H54 (cell line): ENCODE results near the gene ASPSCR1.
A peak's percentile ranks its signal among the peaks of the same experiment; 100 is the strongest.
"Not testable (repeated sequence)": the region's sequence is repeated elsewhere in the genome, so short reads cannot be mapped to it uniquely, and the experiment has no call there.

Experiments used
- DNase-seq: peaks from one replicate; pipeline ENCODE4 v3.0.0; 2011; ENCODE audit warnings: low spot score, mixed read lengths; ENCODE audit not compliant: insufficient read length
- FAIRE-seq: peaks from 3 replicates; lab custom pipeline; 2011; peaks lifted over from hg19 to GRCh38; lab: Jason Lieb, UNC
- POLR2A ChIP-seq: IDR thresholded peaks from 2 replicates; pipeline ENCODE4 v1.6.1; 2011; ENCODE audit warnings: low read depth, mild to moderate bottlenecking, low read length

ASPSCR1 gene

DNA sequence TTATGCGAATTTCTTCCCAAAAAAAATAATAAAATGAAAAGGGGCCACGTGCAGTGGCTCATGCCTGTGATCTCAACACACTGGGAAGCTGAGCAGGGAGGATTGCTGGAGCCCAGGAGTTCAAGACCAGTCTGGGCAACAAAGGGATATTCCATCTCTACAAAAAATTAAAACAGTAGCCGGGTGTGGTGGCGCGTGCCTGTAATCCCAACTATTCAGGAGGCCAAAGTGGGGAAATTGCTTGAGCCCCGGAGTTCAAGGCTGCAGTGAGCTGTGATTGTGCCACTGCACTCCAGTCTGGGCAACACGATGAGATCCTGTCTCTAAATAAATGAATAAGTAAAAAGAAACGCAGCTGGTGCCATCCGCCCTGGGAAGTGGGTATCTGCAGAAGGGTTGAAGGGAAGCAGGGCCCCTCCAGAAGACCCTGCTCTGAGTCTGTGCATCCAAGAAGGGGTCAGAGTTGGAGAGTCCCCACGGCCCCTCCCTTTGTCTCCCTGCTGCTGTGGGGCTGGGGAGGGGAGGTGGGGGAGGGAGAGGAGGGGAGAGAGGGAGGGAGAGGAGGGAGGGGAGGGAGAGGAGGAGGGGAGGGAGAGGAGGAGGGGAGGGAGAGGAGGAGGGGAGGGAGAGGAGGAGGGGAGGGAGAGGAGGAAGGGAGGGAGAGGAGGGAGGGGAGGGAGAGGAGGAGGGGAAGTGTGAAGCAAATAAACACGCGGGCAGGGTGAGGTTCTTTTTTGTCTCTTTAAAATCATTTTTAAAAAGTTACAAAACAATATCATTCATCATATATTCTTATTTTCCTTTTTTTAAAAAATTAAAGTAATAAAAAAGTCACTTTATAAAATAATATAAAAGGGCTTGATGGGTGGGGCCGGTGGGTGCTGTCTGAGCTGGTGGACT lies 25.4 kb upstream of the ASPSCR1 start:
- DNase-seq (no peak), FAIRE-seq (no peak)
- TF ChIP-seq POLR2A, result no peak

DNA sequence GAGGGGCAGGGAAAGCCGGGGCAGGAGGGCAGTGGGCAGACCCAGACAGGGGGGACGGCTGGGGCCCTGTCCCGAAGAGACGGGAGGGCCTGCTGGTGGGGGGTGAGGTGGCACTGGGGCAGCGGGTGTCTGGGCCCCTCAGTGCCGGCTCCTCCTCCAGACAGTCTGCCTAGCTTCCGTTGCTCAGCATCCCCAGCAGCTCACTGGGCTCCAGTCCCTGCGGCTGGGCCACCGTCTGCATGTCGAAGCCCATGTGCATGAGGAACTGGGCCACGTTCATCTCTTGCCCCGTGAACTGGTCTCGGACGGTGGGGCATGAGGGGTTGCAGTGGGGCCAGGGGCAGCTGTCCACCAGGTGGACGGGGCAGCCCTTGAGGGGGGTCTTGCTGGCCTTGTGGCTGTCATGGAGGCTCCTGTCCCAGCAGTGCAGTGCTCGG lies 24.6 kb upstream of the ASPSCR1 start:
- FAIRE-seq, result no peak
- no peak for TF ChIP-seq POLR2A

DNA sequence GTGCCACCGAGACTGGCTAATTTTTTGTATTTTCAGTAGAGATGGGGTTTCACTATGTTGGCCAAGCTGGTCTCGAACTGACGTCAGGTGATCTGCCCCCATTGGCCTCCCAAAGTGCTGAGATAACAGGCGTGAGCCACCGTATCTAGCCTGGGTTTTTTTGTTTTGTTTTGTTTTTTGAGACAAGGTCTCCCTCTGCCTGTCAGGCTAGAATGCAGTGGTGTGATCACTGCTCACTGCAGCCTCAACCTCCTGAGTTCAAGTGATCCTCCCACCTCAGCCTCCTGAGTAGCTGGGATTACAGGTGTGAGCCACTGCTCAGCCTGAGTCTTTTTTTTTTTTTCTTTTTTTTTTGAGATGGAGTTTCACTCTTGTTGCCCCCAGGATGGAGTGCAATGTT lies 24.0 kb upstream of the ASPSCR1 start:
- DNase-seq, FAIRE-seq: not testable (repeated sequence)

More for the DNA sequence above, 24.6 kb upstream of the ASPSCR1 start:
- no peak for DNase-seq

DNA sequence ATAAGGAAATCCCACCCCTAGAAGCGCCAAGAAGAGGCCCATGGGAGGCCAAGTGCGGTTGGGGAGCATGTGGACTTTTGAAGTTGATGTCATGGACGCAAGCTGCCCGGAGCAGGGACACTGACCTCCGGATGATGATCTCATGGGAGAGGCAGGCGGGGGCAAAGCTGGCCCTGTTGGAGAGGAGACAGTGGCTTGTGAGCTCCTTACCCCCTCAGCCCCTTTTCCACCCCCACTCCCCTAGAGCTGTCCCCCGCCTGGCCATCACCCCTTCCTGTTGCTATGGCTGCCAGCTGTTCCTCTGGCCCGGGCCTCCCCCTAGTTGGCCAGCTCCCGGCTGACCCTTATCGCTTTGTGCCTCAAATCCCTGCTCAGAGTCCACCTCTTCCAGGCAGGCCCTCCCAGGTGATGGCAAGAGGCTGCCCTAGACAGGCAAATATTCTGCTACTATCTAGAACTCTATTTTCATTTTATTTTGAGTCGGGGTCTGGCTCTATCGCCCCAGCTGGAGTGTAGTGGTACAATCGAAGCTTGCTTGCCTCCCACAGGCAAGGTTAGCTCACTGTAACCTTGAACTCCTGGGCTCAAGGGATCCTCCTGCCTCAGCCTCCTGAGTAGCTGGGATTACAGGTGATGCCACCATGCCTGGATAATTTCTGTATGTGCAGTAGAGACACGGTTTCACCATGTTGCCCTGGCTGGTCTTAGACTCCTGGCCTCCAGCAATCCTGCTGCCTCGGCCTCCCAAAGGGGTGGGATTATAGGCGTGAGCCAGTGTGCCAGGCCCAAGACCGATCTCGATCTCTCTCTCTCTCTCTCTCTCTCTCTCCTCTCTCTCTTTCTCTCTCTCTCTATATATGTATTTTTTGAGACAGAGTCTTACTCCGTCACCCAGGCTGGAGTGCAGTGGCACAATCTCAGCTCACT lies 23.0 kb upstream of the ASPSCR1 start:
- no peak for FAIRE-seq
- TF ChIP-seq POLR2A, result no peak
- DNase-seq, result no peak

DNA sequence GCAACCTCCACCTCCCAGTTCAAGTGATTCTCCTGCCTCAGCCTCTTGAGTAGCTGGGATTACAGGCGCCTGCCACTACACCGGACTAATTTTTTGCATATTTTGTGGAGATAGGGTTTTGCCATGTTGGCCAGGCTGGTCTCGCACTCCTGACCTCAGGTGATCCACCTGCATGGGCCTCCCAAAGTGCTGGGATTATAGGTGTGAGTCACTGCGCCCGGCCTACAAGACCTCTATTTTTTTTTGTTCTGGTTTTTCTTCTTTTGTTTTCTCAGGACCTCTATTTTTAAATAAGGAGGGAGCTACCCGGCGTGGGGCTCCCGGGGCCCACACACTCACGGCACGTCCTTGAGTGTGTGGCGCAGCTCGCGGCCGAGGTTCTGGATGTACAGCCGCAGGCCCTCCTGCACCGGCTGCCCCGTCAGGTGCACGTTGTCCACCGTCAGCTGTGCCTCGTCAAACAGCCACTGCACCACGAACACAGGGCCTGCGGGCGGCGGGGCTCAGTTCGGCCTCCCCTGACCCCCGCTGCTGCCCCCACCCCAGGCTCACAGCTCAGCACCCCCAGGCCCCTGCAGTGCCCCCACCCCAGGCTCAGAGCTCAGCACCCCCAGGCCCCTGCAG lies 22.3 kb upstream of the ASPSCR1 start:
- TF ChIP-seq POLR2A, result no peak
- FAIRE-seq (no peak), DNase-seq (no peak)

DNA sequence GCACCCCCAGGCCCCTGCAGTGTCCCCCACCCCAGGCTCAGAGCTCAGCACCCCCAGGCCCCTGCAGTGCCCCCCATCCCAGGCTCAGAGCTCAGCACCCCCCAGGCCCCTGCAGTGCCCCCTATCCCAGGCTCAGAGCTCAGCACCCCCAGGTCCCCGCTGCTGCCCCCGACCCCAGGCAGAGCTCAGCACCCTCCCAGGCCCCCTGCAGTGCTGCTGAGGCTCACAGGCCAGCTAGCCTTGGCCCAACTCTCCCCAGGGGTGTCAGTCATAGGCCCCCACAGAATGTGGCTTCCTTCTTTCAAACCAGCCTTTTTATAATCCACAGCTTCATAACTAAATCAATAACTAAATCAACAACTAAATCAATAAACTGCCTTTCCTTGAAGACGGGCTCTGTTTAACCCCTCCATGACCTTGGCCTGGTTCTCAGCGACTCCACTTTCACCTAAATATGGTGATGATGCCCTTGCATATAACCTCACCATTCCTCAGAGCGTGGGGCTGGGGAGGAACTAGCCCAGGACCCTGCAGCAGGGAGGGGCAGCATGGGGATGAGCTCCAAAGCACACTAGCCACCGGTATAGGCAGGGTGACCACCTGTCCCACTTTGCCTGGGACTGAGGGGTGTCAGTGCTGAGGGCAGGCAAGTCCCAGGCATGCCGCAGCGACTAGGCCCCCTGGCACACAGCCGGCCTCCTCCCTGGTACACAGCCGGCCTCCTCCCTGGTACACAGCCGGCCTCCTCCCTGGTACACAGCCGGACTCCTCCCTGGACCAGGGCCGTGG lies 21.5 kb upstream of the ASPSCR1 start:
- FAIRE-seq (no peak), DNase-seq (no peak)
- no peak for TF ChIP-seq POLR2A

DNA sequence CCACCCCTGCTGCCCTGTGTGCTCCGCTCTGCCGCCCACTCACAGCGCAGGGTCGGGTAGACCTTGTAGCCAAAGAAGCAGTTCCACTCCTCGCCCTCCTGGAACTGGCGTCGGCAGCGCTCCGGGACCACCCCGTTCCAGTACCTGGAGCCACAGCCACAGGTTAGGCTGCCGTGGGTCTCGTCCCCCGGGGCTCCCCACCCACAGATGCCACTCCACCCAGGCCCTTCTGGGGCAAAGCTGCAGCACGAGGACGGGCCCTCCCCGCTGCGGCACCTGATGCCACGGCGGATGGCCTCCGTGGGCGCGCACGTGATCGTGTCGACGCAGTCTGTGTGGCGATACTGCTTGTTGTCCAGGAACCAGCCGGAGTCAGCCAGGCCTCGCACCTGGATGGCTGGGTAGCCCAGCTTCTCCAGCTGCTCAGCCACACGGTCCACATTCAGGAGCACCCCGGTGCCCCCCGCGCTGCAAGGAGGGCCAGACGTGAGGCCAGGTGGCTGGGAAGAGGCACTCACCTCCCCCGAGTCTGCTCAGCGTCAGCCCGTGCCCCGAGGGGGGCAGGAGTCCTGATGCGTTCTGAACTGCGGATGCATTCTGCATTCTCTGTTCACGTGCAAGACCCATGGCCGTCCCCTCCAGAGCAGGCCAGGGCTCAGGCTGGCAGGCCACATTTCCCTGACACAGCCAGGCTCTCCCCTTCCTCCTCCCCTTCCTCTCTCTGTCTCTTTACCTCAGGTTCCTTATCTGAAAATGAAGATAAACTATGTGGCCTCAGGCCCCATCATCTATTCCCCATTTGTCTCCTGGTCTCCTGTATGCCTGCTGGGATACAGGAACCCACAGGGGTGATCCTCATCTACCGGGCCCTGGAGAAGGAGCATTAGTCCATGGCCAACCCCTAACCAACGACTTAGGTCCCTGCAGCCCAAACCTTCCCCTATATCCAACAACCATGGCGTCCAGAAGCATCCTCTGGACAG lies 20.5 kb upstream of the ASPSCR1 start:
- TF ChIP-seq POLR2A, result no peak
- no peak for DNase-seq

DNA sequence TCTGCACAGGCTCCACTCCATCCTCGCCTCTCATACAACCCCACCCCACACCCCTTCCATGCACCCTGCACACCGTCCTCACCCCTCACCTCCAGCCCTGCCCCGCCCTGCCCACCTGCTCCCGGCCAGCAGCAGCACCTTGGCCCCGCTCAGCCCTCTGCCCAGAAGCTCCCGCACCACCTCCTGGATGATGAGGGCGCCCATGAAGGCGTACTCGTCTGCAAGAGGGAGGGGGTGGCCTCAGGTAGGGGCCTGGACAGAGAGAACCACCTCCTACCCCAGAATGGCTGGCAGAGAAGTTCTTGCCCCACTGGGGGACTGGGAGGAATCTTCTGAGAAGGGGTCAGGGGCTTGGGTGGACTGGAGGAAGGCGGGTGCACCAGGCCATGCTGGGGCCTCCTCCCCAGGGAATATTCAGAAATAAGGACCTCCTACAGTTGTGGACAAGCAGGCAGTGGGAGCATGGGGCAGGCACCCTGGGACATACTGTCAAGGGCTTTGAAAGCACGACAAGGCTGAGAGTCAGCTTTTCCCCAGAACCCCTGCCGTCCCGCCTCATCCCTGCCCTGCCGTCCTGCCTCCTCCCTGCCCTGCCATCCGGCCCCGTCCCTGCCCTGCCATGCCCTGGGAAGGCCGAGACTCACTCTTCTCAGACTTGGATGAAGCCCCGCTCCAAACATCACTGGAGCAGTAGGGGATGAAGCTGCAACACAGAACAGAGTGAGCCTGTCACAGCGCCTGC lies 19.6 kb upstream of the ASPSCR1 start:
- no peak for TF ChIP-seq POLR2A
- no peak for DNase-seq
- no peak for FAIRE-seq

More for the DNA sequence above, 20.5 kb upstream of the ASPSCR1 start:
- FAIRE-seq, result no peak

DNA sequence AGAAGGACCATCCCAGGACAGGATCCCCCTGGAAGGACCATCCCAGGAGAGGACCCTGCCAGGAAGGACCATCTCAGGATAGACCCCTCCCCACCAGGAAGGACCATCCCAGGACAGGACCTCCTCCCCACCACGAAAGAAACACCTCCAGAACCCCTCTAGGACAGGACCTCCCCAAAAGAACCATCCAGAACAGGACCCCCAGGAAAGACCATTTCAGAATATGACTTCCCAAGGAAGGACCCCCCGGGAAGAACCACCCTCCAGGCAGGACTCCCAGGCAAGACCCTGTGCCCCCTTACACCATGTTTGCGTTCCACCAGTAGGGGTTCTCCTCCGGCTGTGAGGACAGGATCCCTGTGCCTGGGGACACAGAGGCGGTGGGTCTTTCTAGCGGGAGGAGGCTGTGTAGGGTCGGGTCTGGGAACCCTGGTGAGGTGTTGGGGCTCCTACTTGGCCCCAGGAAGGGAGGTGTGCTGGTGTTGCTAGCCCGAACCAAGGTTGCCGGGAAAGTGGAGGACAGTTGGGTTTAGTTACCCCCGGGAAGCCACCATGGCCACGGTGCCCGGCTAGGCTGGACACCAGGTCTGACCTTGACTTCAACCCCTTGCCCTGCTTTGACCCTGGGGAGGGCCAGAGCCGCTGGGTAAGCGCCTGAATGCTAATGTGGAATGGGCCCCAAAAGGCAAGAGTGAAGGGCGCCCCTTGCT lies 18.6 kb upstream of the ASPSCR1 start:
- no peak for FAIRE-seq
- no peak for TF ChIP-seq POLR2A
- no peak for DNase-seq

DNA sequence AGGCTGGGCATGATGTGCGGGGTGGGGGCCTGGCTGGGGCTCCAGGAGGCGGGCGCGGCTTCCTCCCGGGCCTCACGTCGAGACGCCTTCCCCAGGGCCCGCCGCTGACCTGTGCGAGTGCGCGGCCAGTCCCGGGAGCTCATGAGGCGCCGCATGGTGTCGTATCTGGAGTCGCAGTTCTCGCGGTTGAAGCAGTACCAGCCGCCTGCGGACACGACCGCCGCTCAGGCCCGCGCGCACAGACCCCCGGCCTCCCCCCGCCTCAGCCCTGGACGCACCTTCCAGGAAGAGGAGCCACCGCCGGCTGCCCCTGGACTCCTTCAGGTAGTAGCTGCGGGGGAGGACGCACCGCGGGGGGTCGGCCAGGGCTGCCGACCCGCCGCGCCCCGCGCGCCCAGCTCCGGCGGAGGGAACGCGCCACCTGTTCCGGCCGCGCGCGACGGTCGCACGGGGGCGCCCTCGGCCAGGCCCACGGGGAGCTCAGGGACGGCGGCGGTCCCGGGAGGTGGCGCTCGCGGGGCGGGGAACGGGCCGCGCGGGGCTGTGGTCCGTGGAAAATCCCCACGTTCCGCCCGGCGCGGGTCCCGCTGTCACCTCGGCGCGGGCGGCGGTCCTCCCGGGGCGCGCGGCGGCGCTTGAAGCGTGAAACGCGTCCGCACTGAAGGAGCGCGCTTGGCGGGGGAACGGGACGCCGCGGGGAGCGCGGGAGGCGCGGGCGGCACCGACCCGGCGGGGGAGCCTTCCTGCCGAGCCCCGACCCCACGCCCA lies 17.9 kb upstream of the ASPSCR1 start:
- no peak for TF ChIP-seq POLR2A
- peak; percentile 66 for DNase-seq
- FAIRE-seq, result no peak
